GM12878 (cell line): ENCODE data around the gene FSD1L. TPM values are rescaled to one million over a fixed set of nuclear protein-coding genes. Genes with fewer than 3 reads are reported as not detected.

ENCODE experiments used
- ATF2 ChIP-seq: IDR thresholded peaks from 2 replicates; pipeline ENCODE4 v1.6.1; 2012; ENCODE audit warnings: low read length, inconsistent platforms
- ATF7 ChIP-seq: fragments of 450-650 bp; IDR thresholded peaks from 2 replicates; pipeline ENCODE4 v1.6.1; 2016; ENCODE audit warnings: low read depth, mild to moderate bottlenecking
- BCL11A ChIP-seq: IDR thresholded peaks from 2 replicates; pipeline ENCODE4 v1.6.1; 2011; ENCODE audit warnings: low read depth, low read length
- CREB1 ChIP-seq: IDR thresholded peaks from 2 replicates; pipeline ENCODE4 v1.6.1; 2012; ENCODE audit warnings: low read depth, mild to moderate bottlenecking, inconsistent platforms
- EED ChIP-seq: sonication (generic); IDR thresholded peaks from 2 replicates; pipeline ENCODE4 v1.6.1; 2016; ENCODE audit warnings: antibody characterized with exemption, low read depth
- EP300 ChIP-seq, 2 experiments: fragments of 150-350 bp in 1 of 2; IDR thresholded peaks; 2 replicates each; pipeline ENCODE4 v1.6.1; 2011 to 2012; ENCODE audit warnings: low read depth in 2 of 2, low read length in 2 of 2, borderline replicate concordance in 1 of 2, improper control_type of control experiment in 1 of 2, inconsistent platforms in 1 of 2; ENCODE audit not compliant: control insufficient read depth in 1 of 2
- ETV6 ChIP-seq, 2 experiments: fragments of 450-650 bp in 1 of 2; IDR thresholded peaks in 1 of 2; conservative IDR thresholded peaks in 1 of 2; 2 replicates each; pipeline ENCODE4 v1.6.1; 2014; ENCODE audit warnings: antibody characterized with exemption in 1 of 2, borderline replicate concordance in 1 of 2, low read depth in 1 of 2, mild to moderate bottlenecking in 1 of 2, moderate library complexity in 1 of 2
- IKZF2 ChIP-seq, 2 experiments: fragments of 450-650 bp; IDR thresholded peaks; 2 replicates each; pipeline ENCODE4 v1.6.1; 2017; ENCODE audit warnings: mild to moderate bottlenecking in 2 of 2, moderate library complexity in 2 of 2
- MTA2 ChIP-seq: fragments of 450-650 bp; IDR thresholded peaks from 2 replicates; pipeline ENCODE4 v1.6.1; 2016; ENCODE audit warnings: low read depth, mild to moderate bottlenecking, moderate library complexity
- NFYA ChIP-seq: IDR thresholded peaks from 2 replicates; pipeline ENCODE4 v1.6.1; 2011; ENCODE audit warnings: low read depth, mild to moderate bottlenecking, low read length, improper control_type of control experiment, borderline replicate concordance
- PKNOX1 ChIP-seq: fragments of 450-650 bp; IDR thresholded peaks from 2 replicates; pipeline ENCODE4 v1.6.1; 2016; ENCODE audit warnings: mild to moderate bottlenecking
- RB1 ChIP-seq: fragments of 450-650 bp; formaldehyde crosslinking; IDR thresholded peaks from 2 replicates; pipeline ENCODE4 v1.6.1; 2017; ENCODE audit warnings: mild to moderate bottlenecking, borderline replicate concordance
- RELB ChIP-seq: fragments of 450-650 bp; IDR thresholded peaks from 2 replicates; pipeline ENCODE4 v1.6.1; 2017; ENCODE audit warnings: low read depth, mild to moderate bottlenecking, moderate library complexity
- RUNX3 ChIP-seq: IDR thresholded peaks from 2 replicates; pipeline ENCODE4 v1.6.1; 2012; ENCODE audit warnings: low read length, inconsistent platforms
- SMAD1 ChIP-seq: fragments of 450-650 bp; IDR thresholded peaks from 2 replicates; pipeline ENCODE4 v1.6.1; 2018; ENCODE audit warnings: mild to moderate bottlenecking, low read depth; ENCODE audit not compliant: partially characterized antibody
- YBX1 ChIP-seq: fragments of 450-650 bp; IDR thresholded peaks from 2 replicates; pipeline ENCODE4 v1.6.1; 2016; ENCODE audit warnings: antibody characterized with exemption
- ZBED1 ChIP-seq: IDR thresholded peaks from 2 replicates; pipeline ENCODE4 v1.6.1; 2016; ENCODE audit warnings: borderline replicate concordance
- ZNF217 ChIP-seq: fragments of 450-650 bp; IDR thresholded peaks from 2 replicates; pipeline ENCODE4 v1.6.1; 2017; ENCODE audit warnings: antibody characterized with exemption, mild to moderate bottlenecking
- ZNF24 ChIP-seq: fragments of 450-650 bp; IDR thresholded peaks from 2 replicates; pipeline ENCODE4 v1.6.1; 2017; ENCODE audit warnings: antibody characterized with exemption, mild to moderate bottlenecking
- polyA plus RNA-seq, 11 experiments: library from polyadenylated mRNA; depleted of rRNA in 4 of 11; unstranded in 6 of 11; stranded (reverse) in 5 of 11; fragments of >200 nt; fragmentation: Nextera tagmentation in 4 of 11; fragmentation: Illumina TruSeq in 1 of 11; extraction: Ambion mirVana in 4 of 11; extraction: Trizol in 1 of 11; gene quantifications; 1 replicate in 1 of 11; 2 replicates in 10 of 11; pipeline versions ENCODE4 v1.2.1 to v1.2.3, GENCODE V29; 2011 to 2016; ENCODE audit warnings: inconsistent platforms in 2 of 11, missing spikeins in 2 of 11, low read depth in 1 of 11
- total RNA-seq, 4 experiments: library from RNA; depleted of rRNA in 3 of 4; stranded (reverse); fragments of >200 nt in 3 of 4; fragmentation: Illumina TruSeq in 1 of 4; extraction: Trizol in 1 of 4; gene quantifications; 2 replicates each; pipeline versions ENCODE4 v1.2.1 to v1.2.3, GENCODE V29; 2013 to 2021

FSD1L gene
- total and polyA plus RNA-seq, 10 of the 15 experiments (the other 5 are each of a cell fraction or from before 2014, with no cell fraction given) = 11.9 to 52.4 (median 17.0) TPM

- no peak for TF ChIP-seq ETV6 (conservative IDR thresholded peaks at IDR 0.05 in 1 of 2, IDR thresholded peaks at IDR 0.05 in 1 of 2; ENCODE audit: borderline replicate concordance in 1 of 2, low read depth in 1 of 2)
- TF ChIP-seq ZBED1 = no peak
- TF ChIP-seq SMAD1 = no peak
- no peak for TF ChIP-seq YBX1
- peak in 1 of 2 experiments; percentile 12; a peak in 1 of 4 replicates for TF ChIP-seq EP300 (IDR thresholded peaks at IDR 0.05; ENCODE audit: borderline replicate concordance in 1 of 2, control insufficient read depth in 1 of 2, low read depth in 2 of 2, low read length in 2 of 2)
- 0 out of 2 replicates have a peak, but pooled peaks have one; percentile 18 for TF ChIP-seq RELB
- TF ChIP-seq ZNF24 = peak; percentile 38; the same call in 1 of the 2 replicates
- TF ChIP-seq NFYA = no peak
- TF ChIP-seq PKNOX1 = no peak
- TF ChIP-seq CREB1 = no peak
- peak; percentile 32 to 66; a peak in 2 of 4 replicates for TF ChIP-seq IKZF2 (IDR thresholded peaks at IDR 0.05)
- no peak for TF ChIP-seq RB1
- TF ChIP-seq ATF2 = 0 out of 2 replicates have a peak, but pooled peaks have one; percentile 33
- TF ChIP-seq MTA2 = peak; percentile 19; the same call in 1 of the 2 replicates
- peak; percentile 84 for TF ChIP-seq RUNX3
- TF ChIP-seq ATF7 = no peak
- TF ChIP-seq EED = 0 out of 2 replicates have a peak, but pooled peaks have one; percentile 36
- TF ChIP-seq ZNF217 = no peak
- 0 out of 2 replicates have a peak, but pooled peaks have one; percentile 39 for TF ChIP-seq BCL11A
Measured at GRCh38 chr9:105510024-105510423, 62.2 kb downstream of the FSD1L start (continued).
